Esophagus muscularis mucosa (tissue), 3 donors: ENCODE results near the gene EXOC3L4.

Experiments
- CTCF ChIP-seq, 3 experiments: fragments of 200-600 bp in 2 of 3; fragments of 450-650 bp in 1 of 3; sonication (generic) in 2 of 3; IDR thresholded peaks; one replicate each; pipeline ENCODE4 v1.5.1; 2017 to 2019; ENCODE audit warnings: antibody characterized with exemption in 3 of 3, mild to moderate bottlenecking in 2 of 3, moderate library complexity in 1 of 3
- POLR2A ChIP-seq: fragments of 450-650 bp; IDR thresholded peaks from one replicate; pipeline ENCODE4 v1.6.1; 2017; ENCODE audit warnings: antibody characterized with exemption, moderate library complexity, mild to moderate bottlenecking, low read depth
- POLR2AphosphoS5 ChIP-seq, 2 donors: sonication (generic); formaldehyde crosslinking; IDR thresholded peaks; one replicate each; pipeline ENCODE4 v1.6.1; 2017; ENCODE audit warnings: antibody characterized with exemption in 2 of 2

GRCh38 chr14:103071544-103072251 lies 22.8 kb upstream of the EXOC3L4 start:
- TF ChIP-seq CTCF (IDR thresholded peaks at IDR 0.05), result no peak
- no peak for TF ChIP-seq POLR2AphosphoS5 (IDR thresholded peaks at IDR 0.05)
- TF ChIP-seq POLR2A, result no peak
